ENCODE results near the gene SPTAN1. TPM values are rescaled to one million over a fixed set of nuclear protein-coding genes. Genes with fewer than 3 reads are reported as not detected.

The SPTAN1 gene
- polyA plus RNA-seq, 1 donor from 2014 or later = 287 TPM

GRCh38 chr9:128588581-128589233 lies 36.3 kb downstream of the SPTAN1 start:
- H4K20me1 ChIP-seq (ENCODE audit: insufficient read depth) = no peaks in the 10 kb centered on the region
- no peaks in the 10 kb centered on the region for H3F3A ChIP-seq (ENCODE audit: insufficient read depth, low read length, poor library complexity, severe bottlenecking)
- H3K9ac ChIP-seq (ENCODE audit: low read length) = no peak overlapping the region
- H3K27ac ChIP-seq (ENCODE audit: low read length) = no peak overlapping the region
- H3K9me2 ChIP-seq (ENCODE audit: insufficient read depth, low read length) = no peaks in the 10 kb centered on the region
- TF ChIP-seq EP300 (conservative IDR thresholded peaks at IDR 0.05; ENCODE audit: poor library complexity, severe bottlenecking) (no peak), CTCF (IDR thresholded peaks at IDR 0.05; ENCODE audit: poor library complexity, severe bottlenecking) (no peak), TAF1 (IDR thresholded peaks at IDR 0.05; ENCODE audit: low read depth) (no peak), EZH2 (IDR thresholded peaks at IDR 0.05; ENCODE audit: borderline replicate concordance, insufficient read depth, low read length, poor library complexity, severe bottlenecking) (no peak), RAD21 (conservative IDR thresholded peaks at IDR 0.05) (no peak), POLR2AphosphoS5 (IDR thresholded peaks at IDR 0.05) (no peak), MXI1 (conservative IDR thresholded peaks at IDR 0.05; ENCODE audit: poor library complexity, severe bottlenecking) (no peak)
- no peaks in the 10 kb centered on the region for H3K27me3 ChIP-seq (ENCODE audit: insufficient read depth, low read depth, low read length)
- H2AFZ ChIP-seq (ENCODE audit: low read depth, low read length) = no peak overlapping the region
- H3K4me2 ChIP-seq (ENCODE audit: low read length) = no peak overlapping the region
- no peaks in the 10 kb centered on the region for H3K79me2 ChIP-seq (replicated peaks; ENCODE audit: insufficient read depth, low read length)
- H3K9me3 ChIP-seq (ENCODE audit: low read length) = no peaks in the 10 kb centered on the region
- H3K36me3 ChIP-seq (ENCODE audit: insufficient read depth, low read length) = peaks cover 2% of the 10 kb centered on the region
- H3K4me3 ChIP-seq (ENCODE audit: low read length) = no peak overlapping the region

GRCh38 chr9:128593039-128593438 lies 40.7 kb downstream of the SPTAN1 start:
- H3K36me3 ChIP-seq (ENCODE audit: insufficient read depth, low read length) = no peaks in the 10 kb centered on the region
- H3K4me2 ChIP-seq (ENCODE audit: low read length) = no peak overlapping the region
- no peak overlapping the region for H3K9ac ChIP-seq (ENCODE audit: low read length)
- H3F3A ChIP-seq (ENCODE audit: insufficient read depth, low read length, poor library complexity, severe bottlenecking) = no peaks in the 10 kb centered on the region
- H4K20me1 ChIP-seq (ENCODE audit: insufficient read depth) = no peaks in the 10 kb centered on the region
- H3K9me2 ChIP-seq (ENCODE audit: insufficient read depth, low read length) = no peaks in the 10 kb centered on the region
- no peaks in the 10 kb centered on the region for H3K79me2 ChIP-seq (replicated peaks; ENCODE audit: insufficient read depth, low read length)
- H3K27me3 ChIP-seq (ENCODE audit: insufficient read depth, low read depth, low read length) = no peaks in the 10 kb centered on the region
- no peak overlapping the region for H2AFZ ChIP-seq (ENCODE audit: low read depth, low read length)
- TF ChIP-seq SMC3 (conservative IDR thresholded peaks at IDR 0.05; ENCODE audit: poor library complexity) (no peak), REST (IDR thresholded peaks at IDR 0.05; ENCODE audit: borderline replicate concordance) (no peak), CTCF (IDR thresholded peaks at IDR 0.05; ENCODE audit: poor library complexity, severe bottlenecking) (no peak), POLR2AphosphoS5 (IDR thresholded peaks at IDR 0.05) (no peak), MXI1 (conservative IDR thresholded peaks at IDR 0.05; ENCODE audit: poor library complexity, severe bottlenecking) (no peak), RAD21 (conservative IDR thresholded peaks at IDR 0.05) (no peak), EP300 (conservative IDR thresholded peaks at IDR 0.05; ENCODE audit: poor library complexity, severe bottlenecking) (no peak), EZH2 (IDR thresholded peaks at IDR 0.05; ENCODE audit: borderline replicate concordance, insufficient read depth, low read length, poor library complexity, severe bottlenecking) (no peak), TAF1 (IDR thresholded peaks at IDR 0.05; ENCODE audit: low read depth) (no peak)
- no peak overlapping the region for H3K27ac ChIP-seq (ENCODE audit: low read length)
- H3K4me3 ChIP-seq (ENCODE audit: low read length) = no peak overlapping the region
- H3K9me3 ChIP-seq (ENCODE audit: low read length) = no peaks in the 10 kb centered on the region
